ENCODE results near the gene ZSCAN32.

ZSCAN32 gene

GRCh38 chr16:3400779-3401688, at the start of gene ZSCAN32, which contains the start of gene ZNF174:
TSS of gene ZSCAN32 (minus strand) at chr16:3401004. CDS start at chr16:3397557, 3,447 bp downstream.
TSS of gene ZNF174 (plus strand) at chr16:3401215. CDS start at chr16:3402005, 790 bp downstream.
- FAIRE-seq, result peak; percentile 97

GRCh38 chr16:3444032-3444388, 43.2 kb upstream of the ZSCAN32 start:
- FAIRE-seq, result no peak
- DNase-seq (ENCODE audit: low spot score), result no peak

More at GRCh38 chr16:3400779-3401688, at the start of gene ZSCAN32, which contains the start of gene ZNF174:
- DNase-seq (ENCODE audit: low spot score), result peak; percentile 100

GRCh38 chr16:3443108-3444031, 42.6 kb upstream of the ZSCAN32 start, which contains the start of the genes NAA60 and ZNF597:
TSS of gene NAA60 (plus strand) at chr16:3443680. CDS start at chr16:3476228, 32,548 bp downstream.
TSS of gene ZNF597 (minus strand) at chr16:3443504. CDS start at chr16:3443153, 351 bp downstream.
- FAIRE-seq, result no peak
- DNase-seq (ENCODE audit: low spot score), result peak; percentile 78

GRCh38 chr16:3439637-3440036, 38.8 kb upstream of the ZSCAN32 start:
- DNase-seq (ENCODE audit: low spot score) (no peak), FAIRE-seq (no peak)

- FAIRE-seq (no peak), DNase-seq (ENCODE audit: low spot score) (no peak)
Measured at GRCh38 chr16:3434373-3434772, 33.6 kb upstream of the ZSCAN32 start.

- FAIRE-seq, result no peak
Measured at GRCh38 chr16:3431779-3432219, 31.0 kb upstream of the ZSCAN32 start.

GRCh38 chr16:3413730-3414379, 13.1 kb upstream of the ZSCAN32 start:
- no peak for FAIRE-seq
- DNase-seq (ENCODE audit: low spot score), result no peak

More at GRCh38 chr16:3431779-3432219, 31.0 kb upstream of the ZSCAN32 start:
- no peak for DNase-seq (ENCODE audit: low spot score)

GRCh38 chr16:3408561-3409197, 7.9 kb upstream of the ZSCAN32 start:
- FAIRE-seq (no peak), DNase-seq (ENCODE audit: low spot score) (no peak)

- DNase-seq (ENCODE audit: low spot score) (peak; percentile 46), FAIRE-seq (no peak)
Measured at GRCh38 chr16:3401719-3402397, 1.1 kb upstream of the ZSCAN32 start.

GRCh38 chr16:3400446-3400778, 392 bp downstream of the ZSCAN32 start:
- FAIRE-seq, result no peak

GRCh38 chr16:3389663-3390338, 11.0 kb downstream of the ZSCAN32 start:
- FAIRE-seq (no peak), DNase-seq (ENCODE audit: low spot score) (no peak)

More at GRCh38 chr16:3400446-3400778, 392 bp downstream of the ZSCAN32 start:
- DNase-seq (ENCODE audit: low spot score), result no peak

- FAIRE-seq, result no peak
Measured at GRCh38 chr16:3388325-3388724, 12.5 kb downstream of the ZSCAN32 start.

GRCh38 chr16:3383045-3383448, 17.8 kb downstream of the ZSCAN32 start:
- DNase-seq (ENCODE audit: low spot score), result no peak
- FAIRE-seq, result no peak

More at GRCh38 chr16:3388325-3388724, 12.5 kb downstream of the ZSCAN32 start:
- no peak for DNase-seq (ENCODE audit: low spot score)

GRCh38 chr16:3377917-3378316, 22.9 kb downstream of the ZSCAN32 start:
- DNase-seq (ENCODE audit: low spot score) (no peak), FAIRE-seq (no peak)

- DNase-seq (ENCODE audit: low spot score), result no peak
- FAIRE-seq, result no peak
Measured at GRCh38 chr16:3375680-3376079, 25.1 kb downstream of the ZSCAN32 start.

GRCh38 chr16:3369073-3369472, 31.7 kb downstream of the ZSCAN32 start:
- DNase-seq (ENCODE audit: low spot score) (no peak), FAIRE-seq (no peak)

- peak; percentile 97 for FAIRE-seq
- peak; percentile 98 for DNase-seq (ENCODE audit: low spot score)
Measured at GRCh38 chr16:3364774-3365427, 35.9 kb downstream of the ZSCAN32 start.

- DNase-seq (ENCODE audit: low spot score), result no peak
- FAIRE-seq, result no peak
Measured at GRCh38 chr16:3363793-3364192, 37.0 kb downstream of the ZSCAN32 start.

- DNase-seq (ENCODE audit: low spot score), result no peak
- no peak for FAIRE-seq
Measured at GRCh38 chr16:3362931-3363330, 37.9 kb downstream of the ZSCAN32 start.

Data from urothelium cell line (cell line).